SK-MEL-5 (cell line): ENCODE measurements around the gene PRPF40A. TPM values are rescaled to one million over a fixed set of nuclear protein-coding genes. Genes with fewer than 3 reads are reported as not detected.

Source experiments
- DNase-seq: peaks from one replicate; pipeline ENCODE4 v3.0.0-alpha.2; 2016; ENCODE audit warnings: low read depth, low spot score
- in situ Hi-C: cut with HindIII; loops from 2 replicates; pipeline ENCODE4 v1.10.0; 2016; ENCODE audit warnings: low sequenced_read_pairs, high pct_unique_total_duplicates, low pct_unique_long_range_greater_than_20kb
- total RNA-seq: library from RNA; depleted of rRNA; stranded (reverse); fragments of >200 nt; shearing (Covaris generic); gene quantifications from 2 replicates; pipeline ENCODE4 v1.2.3, GENCODE V29; 2014; rRNA removed

Gene PRPF40A
- total RNA-seq, 1 experiment from 2014 or later, result 103 TPM

DNA sequence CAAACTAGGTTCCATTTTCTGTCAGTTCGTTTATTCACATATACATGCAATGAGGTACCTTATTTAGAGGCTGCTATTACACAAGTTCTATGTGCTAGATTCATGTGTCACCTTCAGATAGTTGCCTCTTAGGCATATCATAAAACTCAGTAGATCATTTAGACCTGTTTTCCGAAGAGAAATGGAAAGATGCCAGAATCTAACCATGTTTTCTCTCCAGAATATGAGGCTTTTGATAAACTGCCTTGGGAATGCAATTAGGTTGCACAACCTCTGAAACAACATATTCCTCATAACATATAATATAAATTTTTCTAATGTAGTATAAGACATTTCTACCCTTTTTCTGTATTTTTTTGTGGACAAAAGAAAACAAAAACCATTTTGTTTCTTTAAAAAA is 108.1 kb downstream of the PRPF40A start:
- DNase-seq, result no peak
- in situ Hi-C loops, result no loop called here

DNA sequence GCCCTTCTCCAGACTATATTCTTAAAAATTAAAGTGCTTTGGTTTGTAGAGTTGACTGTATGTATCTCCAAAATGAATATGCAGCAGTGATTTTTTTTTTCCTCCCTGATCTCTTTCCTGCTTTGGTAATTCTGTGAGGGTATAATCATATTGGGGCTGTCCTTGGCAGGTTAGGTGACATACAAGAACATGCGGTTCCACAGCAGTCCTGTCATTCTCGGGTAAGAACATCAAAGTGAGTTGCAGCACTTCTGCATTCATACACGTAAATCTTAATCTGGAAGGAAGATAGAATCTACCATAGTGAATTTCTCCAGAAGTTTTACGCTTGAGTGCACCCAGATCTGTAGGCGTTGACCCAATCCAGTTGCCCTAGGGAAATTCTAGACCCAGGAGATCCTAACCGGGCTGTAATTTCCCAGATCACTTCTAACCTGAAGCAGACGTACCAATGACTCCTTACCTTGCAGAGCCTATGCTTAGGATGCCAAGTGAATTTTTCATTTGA is 109.4 kb downstream of the PRPF40A start:
- no peak for DNase-seq
- in situ Hi-C loops, result no loop called here

DNA sequence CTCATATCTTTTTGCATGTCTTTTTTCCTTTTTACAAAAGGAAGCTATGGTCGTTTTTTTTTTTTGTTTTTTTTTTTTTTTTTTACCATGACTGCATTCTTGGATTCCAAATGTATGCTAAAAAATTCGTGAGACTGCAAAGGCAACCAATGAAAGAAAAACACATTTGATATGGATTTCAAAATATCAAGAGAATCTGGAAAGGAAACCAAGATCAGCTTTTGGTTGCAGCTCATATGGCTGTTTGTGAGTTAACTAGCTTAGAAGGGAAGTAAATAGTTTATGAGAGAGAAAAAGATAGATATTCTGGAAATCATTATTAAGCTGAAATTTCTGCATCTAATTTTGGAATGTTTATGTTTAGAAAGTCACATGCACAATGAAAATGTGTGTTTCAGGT is 110.3 kb downstream of the PRPF40A start:
- in situ Hi-C loops, result no loop called here
- no peak for DNase-seq

DNA sequence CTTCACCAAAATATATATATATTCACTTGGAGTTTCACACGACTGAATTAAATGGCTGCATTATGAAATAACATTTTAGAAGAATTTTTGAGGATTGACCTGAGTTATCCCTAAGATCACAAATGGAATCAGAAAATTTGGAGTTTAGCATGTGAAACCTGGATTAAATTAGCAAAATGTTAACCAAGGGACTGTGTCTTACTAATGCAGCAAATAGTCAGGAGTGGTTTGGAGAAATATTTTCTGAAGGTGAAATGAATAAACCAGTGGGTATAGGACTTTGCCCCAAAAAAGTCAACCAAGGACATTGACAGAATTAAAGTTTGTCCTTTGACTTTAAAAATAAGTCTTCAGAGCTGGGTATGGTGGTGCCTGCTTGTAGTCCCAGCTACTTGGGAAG is 111.2 kb downstream of the PRPF40A start:
- no peak for DNase-seq
- in situ Hi-C loops, result no loop called here

DNA sequence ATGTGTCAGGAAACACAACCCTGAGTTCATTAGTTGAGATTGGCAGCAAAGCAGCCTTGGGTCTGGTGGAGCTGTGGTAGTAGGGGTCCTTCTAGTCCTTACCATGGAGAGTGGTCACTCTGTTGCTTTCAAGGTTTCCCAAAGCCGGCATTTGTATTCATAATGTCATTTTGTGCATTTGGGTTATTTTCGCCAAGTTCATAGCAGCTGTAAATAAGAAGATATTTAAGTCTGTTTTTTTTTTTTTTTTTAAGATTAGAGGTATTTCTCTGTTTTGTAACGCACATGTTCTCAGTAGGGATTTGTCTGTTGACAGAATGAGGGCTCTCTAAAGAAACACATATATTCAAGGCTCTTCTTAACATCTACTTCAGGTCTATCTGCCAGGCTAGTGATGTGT is 114.1 kb downstream of the PRPF40A start:
- in situ Hi-C loops, result no loop called here
- no peak for DNase-seq

DNA sequence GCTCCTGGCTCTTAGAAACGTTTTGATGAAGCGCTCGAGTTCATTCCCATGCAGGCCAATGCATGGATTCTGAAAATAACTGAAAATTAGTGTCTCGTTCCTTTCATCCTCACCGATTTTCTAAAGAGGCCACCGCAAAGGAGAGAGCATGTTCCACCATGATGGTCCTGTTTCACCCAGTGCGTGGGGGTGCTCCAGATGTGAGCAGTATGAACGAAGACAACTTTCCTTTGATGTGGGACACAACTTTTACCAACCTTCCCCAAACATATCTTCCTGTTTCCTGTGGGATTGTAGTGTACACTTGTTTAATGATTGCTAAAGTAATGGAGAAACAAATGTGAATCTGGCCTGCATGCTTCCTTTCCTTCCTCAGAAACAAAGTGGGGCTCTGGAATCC is 114.5 kb downstream of the PRPF40A start:
- in situ Hi-C loops, result no loop called here

More for the DNA sequence above, 114.5 kb downstream of the PRPF40A start:
- no peak for DNase-seq

Other genes with a start within 250 kb of the PRPF40A start
- 10.8 and 11.1 TPM in 2 replicates for gene ARL6IP6, start 1.2 kb upstream of the PRPF40A start, total RNA-seq